ENCODE data around the gene PALM2AKAP2.

DNA sequence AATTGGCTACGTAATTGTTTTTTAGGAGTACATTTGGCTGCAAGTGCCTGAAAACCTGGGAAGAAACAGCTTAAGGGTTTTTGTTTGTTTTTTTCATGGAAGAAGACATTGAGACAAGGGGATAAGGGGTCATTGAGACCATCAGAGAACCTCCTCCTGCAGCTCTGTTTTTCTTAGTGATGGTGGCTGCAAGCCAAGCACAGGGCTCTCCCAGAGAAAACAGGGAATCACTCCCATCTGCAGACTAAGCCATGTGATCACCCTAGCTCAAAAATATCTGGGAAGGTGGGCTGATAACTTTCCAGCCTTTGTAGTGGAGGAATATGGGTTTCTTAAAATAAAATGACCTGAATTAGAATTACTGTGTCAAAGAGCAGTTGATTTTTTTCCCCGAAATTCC is 25.1 kb downstream of the PALM2AKAP2 start:
- TF ChIP-seq EP300 (IDR thresholded peaks at IDR 0.05) (no peak), POLR2A (IDR thresholded peaks at IDR 0.05) (no peak), POLR2AphosphoS5 (IDR thresholded peaks at IDR 0.05) (no peak)
- TF ChIP-seq, protein P1, sequence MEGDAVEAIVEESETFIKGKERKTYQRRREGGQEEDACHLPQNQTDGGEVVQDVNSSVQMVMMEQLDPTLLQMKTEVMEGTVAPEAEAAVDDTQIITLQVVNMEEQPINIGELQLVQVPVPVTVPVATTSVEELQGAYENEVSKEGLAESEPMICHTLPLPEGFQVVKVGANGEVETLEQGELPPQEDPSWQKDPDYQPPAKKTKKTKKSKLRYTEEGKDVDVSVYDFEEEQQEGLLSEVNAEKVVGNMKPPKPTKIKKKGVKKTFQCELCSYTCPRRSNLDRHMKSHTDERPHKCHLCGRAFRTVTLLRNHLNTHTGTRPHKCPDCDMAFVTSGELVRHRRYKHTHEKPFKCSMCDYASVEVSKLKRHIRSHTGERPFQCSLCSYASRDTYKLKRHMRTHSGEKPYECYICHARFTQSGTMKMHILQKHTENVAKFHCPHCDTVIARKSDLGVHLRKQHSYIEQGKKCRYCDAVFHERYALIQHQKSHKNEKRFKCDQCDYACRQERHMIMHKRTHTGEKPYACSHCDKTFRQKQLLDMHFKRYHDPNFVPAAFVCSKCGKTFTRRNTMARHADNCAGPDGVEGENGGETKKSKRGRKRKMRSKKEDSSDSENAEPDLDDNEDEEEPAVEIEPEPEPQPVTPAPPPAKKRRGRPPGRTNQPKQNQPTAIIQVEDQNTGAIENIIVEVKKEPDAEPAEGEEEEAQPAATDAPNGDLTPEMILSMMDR (IDR thresholded peaks at IDR 0.05), result no peak
